Measurements from ENCODE around the gene IL17B. TPM values are rescaled to one million over a fixed set of nuclear protein-coding genes. Genes with fewer than 3 reads are reported as not detected.
"Not testable (repeated sequence)": the region's sequence is repeated elsewhere in the genome, so short reads cannot be mapped to it uniquely, and the experiment has no call there.

IL17B gene
- total RNA-seq, 1 donor from 2014 or later = not detected

DNA sequence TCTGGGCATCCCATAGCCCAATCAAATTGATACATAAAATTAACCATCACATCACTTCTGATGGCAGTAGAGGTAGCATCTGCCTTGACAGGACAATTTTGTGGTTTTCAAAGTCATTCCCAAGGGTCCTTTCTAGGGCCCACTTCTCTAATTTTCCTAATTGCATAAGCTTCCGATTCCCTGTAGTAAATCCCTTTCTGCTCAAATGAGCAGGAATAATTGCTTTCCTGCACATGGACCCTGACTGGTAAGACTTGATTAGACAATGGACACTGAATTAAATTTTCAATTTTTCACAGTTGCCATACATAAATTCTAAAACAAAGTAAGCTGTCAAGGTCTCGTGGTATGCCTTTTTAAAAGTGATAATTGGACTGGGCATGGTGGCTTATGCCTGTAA lies 22.0 kb upstream of the IL17B start:
- no peak overlapping the region for H3K4me3 ChIP-seq
- no peaks in the 10 kb centered on the region for H3K27me3 ChIP-seq (ENCODE audit: low read depth)
- H3K36me3 ChIP-seq = no peaks in the 10 kb centered on the region
- DNase-seq = no peak
- peak overlapping the region; percentile 27 for H3K27ac ChIP-seq (replicated peaks)
- H3K9me3 ChIP-seq (replicated peaks) = no peaks in the 10 kb centered on the region
- intact Hi-C loops (cut with micrococcal nuclease) = no loop called here
- H3K4me1 ChIP-seq = peaks cover 22% of the 10 kb centered on the region
- TF ChIP-seq, protein P1, sequence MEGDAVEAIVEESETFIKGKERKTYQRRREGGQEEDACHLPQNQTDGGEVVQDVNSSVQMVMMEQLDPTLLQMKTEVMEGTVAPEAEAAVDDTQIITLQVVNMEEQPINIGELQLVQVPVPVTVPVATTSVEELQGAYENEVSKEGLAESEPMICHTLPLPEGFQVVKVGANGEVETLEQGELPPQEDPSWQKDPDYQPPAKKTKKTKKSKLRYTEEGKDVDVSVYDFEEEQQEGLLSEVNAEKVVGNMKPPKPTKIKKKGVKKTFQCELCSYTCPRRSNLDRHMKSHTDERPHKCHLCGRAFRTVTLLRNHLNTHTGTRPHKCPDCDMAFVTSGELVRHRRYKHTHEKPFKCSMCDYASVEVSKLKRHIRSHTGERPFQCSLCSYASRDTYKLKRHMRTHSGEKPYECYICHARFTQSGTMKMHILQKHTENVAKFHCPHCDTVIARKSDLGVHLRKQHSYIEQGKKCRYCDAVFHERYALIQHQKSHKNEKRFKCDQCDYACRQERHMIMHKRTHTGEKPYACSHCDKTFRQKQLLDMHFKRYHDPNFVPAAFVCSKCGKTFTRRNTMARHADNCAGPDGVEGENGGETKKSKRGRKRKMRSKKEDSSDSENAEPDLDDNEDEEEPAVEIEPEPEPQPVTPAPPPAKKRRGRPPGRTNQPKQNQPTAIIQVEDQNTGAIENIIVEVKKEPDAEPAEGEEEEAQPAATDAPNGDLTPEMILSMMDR (IDR thresholded peaks at IDR 0.05; ENCODE audit: borderline replicate concordance) = no peak

DNA sequence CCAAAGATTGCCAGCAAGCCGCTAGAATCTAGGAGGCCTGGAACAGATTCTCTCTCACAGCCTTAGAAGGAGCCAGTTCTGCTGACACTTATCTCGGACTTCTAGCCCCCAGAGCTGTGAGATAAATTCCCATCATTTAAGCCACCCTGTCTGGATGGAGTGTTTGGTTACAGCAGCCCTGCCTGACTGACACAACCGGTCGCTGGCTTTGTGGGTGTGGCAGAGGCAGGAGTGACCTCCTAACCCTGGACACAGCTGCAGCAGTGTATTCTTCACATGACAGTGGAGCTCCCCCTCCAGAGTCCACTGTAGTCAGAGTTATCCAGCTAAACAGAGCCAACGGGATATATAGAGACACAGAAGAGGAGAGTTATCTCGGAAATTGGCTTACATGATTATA lies 21.2 kb upstream of the IL17B start:
- no peak for DNase-seq
- peaks cover 14% of the 10 kb centered on the region for H3K4me1 ChIP-seq
- H3K4me3 ChIP-seq = no peak overlapping the region
- TF ChIP-seq, protein P1 (IDR thresholded peaks at IDR 0.05; ENCODE audit: borderline replicate concordance) = no peak
- intact Hi-C loops (cut with micrococcal nuclease) = no loop called here
- H3K9me3 ChIP-seq (replicated peaks) = no peaks in the 10 kb centered on the region
- H3K27ac ChIP-seq (replicated peaks) = peak overlapping the region; percentile 27
- no peaks in the 10 kb centered on the region for H3K27me3 ChIP-seq (ENCODE audit: low read depth)
- H3K36me3 ChIP-seq = no peaks in the 10 kb centered on the region

DNA sequence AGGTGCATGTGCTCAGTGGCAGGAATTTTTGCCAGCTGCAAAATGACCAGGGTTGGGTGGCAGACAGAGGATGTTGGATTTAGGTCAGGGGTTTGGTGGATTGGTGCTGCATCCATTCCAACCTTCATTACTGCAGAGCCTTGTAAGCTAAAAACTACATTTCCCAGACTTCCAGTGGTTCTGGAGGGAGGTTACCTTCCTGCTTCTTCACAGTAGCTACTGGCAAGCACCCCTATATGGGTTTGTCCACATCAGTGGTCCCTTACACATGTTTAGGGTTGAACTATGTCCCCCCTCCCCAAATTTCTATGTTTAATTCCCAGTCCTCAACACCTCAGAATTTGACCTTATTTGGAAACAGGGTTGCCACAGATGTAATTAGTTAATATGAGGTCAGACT lies 20.7 kb upstream of the IL17B start:
- Histone ChIP-seq H3K36me3 (no peaks in the 10 kb centered on the region), H3K4me3 (no peak overlapping the region), H3K9me3 (replicated peaks) (no peaks in the 10 kb centered on the region), H3K27ac (replicated peaks) (peak overlapping the region; percentile 27), H3K4me1 (peaks cover 10% of the 10 kb centered on the region), H3K27me3 (ENCODE audit: low read depth) (no peaks in the 10 kb centered on the region)
- intact Hi-C loops (cut with micrococcal nuclease) = no loop called here
- TF ChIP-seq, protein P1 (IDR thresholded peaks at IDR 0.05; ENCODE audit: borderline replicate concordance) = no peak
- no peak for DNase-seq

DNA sequence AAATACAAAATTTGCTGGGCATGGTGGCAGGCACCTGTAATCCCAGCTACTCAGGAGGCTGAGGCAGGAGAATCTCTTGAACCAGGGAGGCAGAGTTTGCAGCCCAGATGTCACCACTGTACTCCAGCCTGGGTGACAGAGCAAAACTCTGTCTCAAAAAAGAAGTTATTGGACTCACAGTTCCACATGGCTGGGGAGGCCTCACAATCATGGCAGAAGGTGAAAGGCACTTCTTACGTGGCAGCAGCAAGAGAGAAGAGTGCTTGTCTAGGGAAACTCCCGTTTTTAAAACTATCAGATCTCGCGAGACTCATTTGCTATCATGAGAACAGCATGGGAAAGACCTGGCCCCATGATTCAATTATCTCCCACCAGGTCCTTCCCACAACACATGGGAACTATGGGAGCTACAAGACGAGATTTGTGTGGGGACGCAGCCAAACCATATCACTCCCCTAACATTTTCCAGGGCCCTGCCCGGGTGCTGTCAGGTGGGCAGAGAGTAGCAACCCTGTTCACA lies 19.7 kb upstream of the IL17B start:
- intact Hi-C loops (cut with micrococcal nuclease); H3K4me3 ChIP-seq; H3K36me3 ChIP-seq; H3K27me3 ChIP-seq (ENCODE audit: low read depth); H3K27ac ChIP-seq (replicated peaks); DNase-seq; H3K9me3 ChIP-seq (replicated peaks): not testable (repeated sequence)
- H3K4me1 ChIP-seq = peaks cover 10% of the 10 kb centered on the region

DNA sequence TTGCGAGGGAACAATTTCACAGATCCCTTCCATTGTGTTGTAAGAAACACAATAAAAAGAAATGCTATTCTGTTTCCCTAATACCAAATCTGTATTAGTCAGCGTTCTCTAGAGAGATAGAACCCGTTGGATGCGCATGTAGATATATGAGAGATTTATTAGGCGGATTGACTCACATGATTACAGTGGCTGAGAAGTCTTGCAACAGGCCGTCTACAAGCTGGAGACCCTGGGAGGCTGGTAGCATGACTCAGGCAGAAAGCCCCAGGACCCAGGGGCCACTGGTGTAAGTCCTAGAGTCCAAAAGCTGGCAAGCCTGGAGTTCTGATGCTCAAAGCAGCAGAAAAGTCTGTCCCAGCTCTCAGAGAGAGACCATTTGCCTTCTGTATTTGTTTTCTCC lies 18.4 kb upstream of the IL17B start:
- Histone ChIP-seq H3K4me3 (no peak overlapping the region), H3K9me3 (replicated peaks) (no peaks in the 10 kb centered on the region), H3K27me3 (ENCODE audit: low read depth) (no peaks in the 10 kb centered on the region), H3K27ac (replicated peaks) (no peak overlapping the region), H3K36me3 (no peaks in the 10 kb centered on the region), H3K4me1 (peaks cover 10% of the 10 kb centered on the region)
- TF ChIP-seq, protein P1 (IDR thresholded peaks at IDR 0.05; ENCODE audit: borderline replicate concordance) = no peak
- DNase-seq = no peak
- intact Hi-C loops (cut with micrococcal nuclease) = no loop called here

DNA sequence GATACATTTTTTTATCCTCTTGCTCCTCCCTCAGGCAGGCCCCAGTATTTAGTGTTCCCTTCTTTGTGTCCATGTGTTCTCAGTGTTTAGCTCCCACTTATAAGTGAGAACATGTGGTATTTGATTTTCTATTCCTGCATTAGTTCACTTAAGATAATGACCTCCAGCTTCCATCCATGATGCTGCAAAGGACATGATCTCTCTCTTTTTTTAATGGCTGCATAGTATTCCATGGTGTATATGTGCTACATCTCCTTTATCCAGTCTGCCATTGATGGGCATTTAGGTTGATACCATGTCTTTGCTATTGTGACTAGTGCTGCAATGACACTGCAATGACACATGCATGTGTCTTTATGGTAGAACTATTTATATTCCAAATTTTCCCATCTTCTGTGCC lies 15.9 kb upstream of the IL17B start:
- intact Hi-C loops (cut with micrococcal nuclease); H3K27ac ChIP-seq (replicated peaks); DNase-seq; H3K9me3 ChIP-seq (replicated peaks); H3K36me3 ChIP-seq; H3K27me3 ChIP-seq (ENCODE audit: low read depth); H3K4me3 ChIP-seq: not testable (repeated sequence)
- peaks cover 10% of the 10 kb centered on the region for H3K4me1 ChIP-seq

DNA sequence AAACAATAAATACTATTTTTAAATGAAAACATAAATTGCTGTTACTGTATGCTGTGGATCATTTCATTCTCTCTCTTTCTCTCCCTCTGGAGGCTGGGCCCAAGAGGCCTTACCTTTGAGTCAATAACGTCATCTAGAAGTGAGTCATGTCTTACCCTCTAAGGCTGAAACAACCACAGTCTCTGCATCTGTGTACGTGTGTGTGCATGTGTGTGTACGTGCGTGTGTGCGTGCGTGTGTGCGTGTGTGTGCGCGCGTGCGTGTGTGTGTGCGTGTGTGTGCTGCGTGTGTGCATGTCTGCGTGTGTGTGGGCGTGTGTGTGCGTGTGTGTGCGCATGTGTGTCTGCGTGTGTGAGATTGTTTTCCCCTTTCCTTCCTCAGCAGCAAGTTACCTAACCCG lies 13.6 kb upstream of the IL17B start:
- no peak for DNase-seq
- Histone ChIP-seq H3K9me3 (replicated peaks) (peaks cover 3% of the 10 kb centered on the region), H3K4me3 (no peak overlapping the region), H3K27ac (replicated peaks) (no peak overlapping the region), H3K4me1 (peaks cover 32% of the 10 kb centered on the region), H3K36me3 (no peaks in the 10 kb centered on the region), H3K27me3 (ENCODE audit: low read depth) (no peaks in the 10 kb centered on the region)
- intact Hi-C loops (cut with micrococcal nuclease) = no loop called here
- TF ChIP-seq, protein P1 (IDR thresholded peaks at IDR 0.05; ENCODE audit: borderline replicate concordance) = no peak

Data from left ventricle myocardium inferior (tissue), 1 donor.